ENCODE measurements around the gene PPM1M.
"Not testable (repeated sequence)": the region's sequence is repeated elsewhere in the genome, so short reads cannot be mapped to it uniquely, and the experiment has no call there.

The PPM1M gene

DNA sequence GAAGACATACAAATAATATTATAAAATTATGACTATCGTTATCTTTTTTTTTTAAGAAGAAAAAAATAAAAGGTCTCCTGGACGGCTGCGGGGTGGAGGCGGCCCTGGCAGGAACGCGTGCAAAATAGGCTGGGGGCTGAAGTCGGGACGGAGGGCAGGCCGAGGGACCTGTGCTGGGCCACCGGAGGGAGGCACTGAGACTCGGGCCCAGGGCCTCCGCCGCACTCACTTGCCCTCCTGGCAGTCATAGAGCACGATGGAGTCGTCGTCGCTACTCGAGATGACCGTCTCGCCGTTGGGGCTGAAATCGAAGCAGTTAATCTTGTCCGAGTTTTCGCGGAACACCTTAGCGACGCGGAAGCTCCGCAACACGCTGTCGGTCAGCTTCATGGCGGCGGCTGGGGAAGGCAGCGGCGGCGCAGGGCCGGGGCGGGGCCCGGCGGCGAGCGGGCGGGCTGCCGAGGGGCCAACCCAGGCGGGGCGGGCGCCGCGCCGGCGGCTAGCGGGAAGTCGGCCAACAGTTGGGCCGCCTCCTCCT, 32.5 kb downstream of the PPM1M start:
- DNase-seq (ENCODE audit: low spot score) = no peak

DNA sequence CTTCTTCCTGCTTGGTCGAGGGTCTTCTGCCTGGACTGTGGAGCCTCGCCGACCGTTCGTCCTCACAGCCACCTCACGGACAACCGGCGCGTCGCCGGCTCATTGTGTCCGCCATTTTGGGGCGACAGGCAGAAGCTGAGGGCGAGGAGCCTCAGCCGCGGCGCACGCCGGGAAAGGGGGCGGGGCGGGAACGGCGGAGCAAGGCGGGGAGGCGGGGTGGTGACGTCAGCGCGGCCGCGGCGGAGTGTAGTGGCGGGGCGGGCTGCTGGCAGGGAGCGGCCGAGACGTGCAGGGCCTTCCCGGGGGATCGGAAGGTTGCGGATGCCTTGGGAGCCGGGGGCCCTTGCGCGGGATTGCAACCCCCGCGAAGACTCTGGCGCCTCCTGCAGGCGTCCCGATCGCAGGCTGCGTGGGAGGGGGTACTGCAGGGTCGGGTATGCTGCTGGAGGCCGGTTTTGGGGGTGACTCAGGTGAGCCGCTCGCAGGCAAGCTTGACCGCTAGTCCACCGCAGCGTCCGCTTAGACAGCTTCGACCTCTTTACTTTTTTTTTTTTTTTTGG, 33.0 kb downstream of the PPM1M start, which contains the start of gene WDR82:
TSS of gene WDR82 (minus strand) at position 140 of the 560 bp plus-strand sequence. CDS start 288 bp downstream, outside the sequence.
- peak; percentile 99 for DNase-seq (ENCODE audit: low spot score)

- no peak for DNase-seq (ENCODE audit: low spot score)
Measured at GRCh38 chr3:52279596-52279995, 34.0 kb downstream of the PPM1M start.

GRCh38 chr3:52280050-52280461, 34.5 kb downstream of the PPM1M start:
- no peak for DNase-seq (ENCODE audit: low spot score)

DNA sequence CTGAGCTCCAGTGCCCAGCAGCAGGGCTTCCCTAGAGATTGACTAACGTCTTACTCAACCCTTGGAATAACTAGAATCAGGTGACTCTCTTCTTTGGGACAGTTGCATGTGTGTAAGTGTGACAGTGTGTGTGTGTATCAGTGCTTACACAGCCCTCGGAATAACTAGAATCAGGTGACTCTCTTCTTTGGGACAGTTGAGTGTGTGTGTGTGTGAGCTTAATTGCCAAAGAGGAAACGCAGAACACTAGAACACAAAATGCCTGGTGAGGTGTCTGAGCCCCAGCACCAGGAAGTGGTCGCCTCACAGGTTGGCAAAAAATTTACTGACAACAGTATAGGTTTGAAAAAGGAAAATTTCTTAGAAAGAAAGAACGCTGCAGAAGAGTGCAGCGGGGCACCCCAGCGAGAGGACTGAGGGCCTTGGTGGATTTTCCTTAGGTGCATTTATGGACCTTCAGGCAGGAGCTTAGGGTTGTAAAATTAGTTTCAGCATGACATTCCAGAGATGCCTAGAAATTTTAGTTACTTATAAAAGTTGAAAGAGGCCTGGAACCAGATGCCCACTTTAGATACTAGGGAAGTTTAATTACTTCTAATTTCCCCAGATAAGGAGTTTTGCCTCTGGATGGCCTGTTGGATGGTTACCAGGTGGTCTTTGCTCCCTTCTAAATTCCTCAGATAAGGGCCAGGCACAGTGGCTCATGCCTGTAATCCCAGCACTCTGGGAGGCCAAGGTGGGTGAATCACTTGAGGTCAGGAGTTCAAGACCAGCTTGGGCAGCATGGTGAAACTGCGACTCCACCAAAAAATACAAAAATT, 36.6 kb downstream of the PPM1M start:
- DNase-seq (ENCODE audit: low spot score) = no peak

GRCh38 chr3:52283306-52283705, 37.7 kb downstream of the PPM1M start:
- DNase-seq (ENCODE audit: low spot score) = no peak

GRCh38 chr3:52284051-52284450, 38.5 kb downstream of the PPM1M start:
- not testable (repeated sequence) for DNase-seq (ENCODE audit: low spot score)

GRCh38 chr3:52286777-52287110, 41.2 kb downstream of the PPM1M start:
- DNase-seq (ENCODE audit: low spot score) = peak; percentile 43

DNA sequence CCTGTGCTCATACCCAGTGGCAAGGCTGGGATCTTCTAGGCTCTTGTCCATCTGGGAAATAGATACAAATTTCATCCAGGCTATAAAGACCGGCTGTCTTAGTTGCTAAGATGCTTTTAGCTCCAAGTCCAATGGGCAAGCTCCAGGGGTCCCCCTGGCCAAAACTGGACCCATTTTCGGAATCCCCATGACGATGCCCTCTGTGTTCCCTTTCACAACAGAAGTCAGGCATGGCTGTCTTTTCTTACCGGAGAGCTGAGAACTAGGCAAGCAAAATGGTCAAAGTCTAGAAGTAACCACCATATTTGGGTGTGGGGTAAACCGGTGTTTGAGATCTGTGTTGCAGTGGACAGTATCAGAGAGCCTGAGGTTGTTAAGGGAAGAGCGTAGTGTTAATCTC, 43.1 kb downstream of the PPM1M start:
- DNase-seq (ENCODE audit: low spot score) = peak; percentile 32

- peak; percentile 37 for DNase-seq (ENCODE audit: low spot score)
Measured at GRCh38 chr3:52289338-52289746, 43.8 kb downstream of the PPM1M start.

DNA sequence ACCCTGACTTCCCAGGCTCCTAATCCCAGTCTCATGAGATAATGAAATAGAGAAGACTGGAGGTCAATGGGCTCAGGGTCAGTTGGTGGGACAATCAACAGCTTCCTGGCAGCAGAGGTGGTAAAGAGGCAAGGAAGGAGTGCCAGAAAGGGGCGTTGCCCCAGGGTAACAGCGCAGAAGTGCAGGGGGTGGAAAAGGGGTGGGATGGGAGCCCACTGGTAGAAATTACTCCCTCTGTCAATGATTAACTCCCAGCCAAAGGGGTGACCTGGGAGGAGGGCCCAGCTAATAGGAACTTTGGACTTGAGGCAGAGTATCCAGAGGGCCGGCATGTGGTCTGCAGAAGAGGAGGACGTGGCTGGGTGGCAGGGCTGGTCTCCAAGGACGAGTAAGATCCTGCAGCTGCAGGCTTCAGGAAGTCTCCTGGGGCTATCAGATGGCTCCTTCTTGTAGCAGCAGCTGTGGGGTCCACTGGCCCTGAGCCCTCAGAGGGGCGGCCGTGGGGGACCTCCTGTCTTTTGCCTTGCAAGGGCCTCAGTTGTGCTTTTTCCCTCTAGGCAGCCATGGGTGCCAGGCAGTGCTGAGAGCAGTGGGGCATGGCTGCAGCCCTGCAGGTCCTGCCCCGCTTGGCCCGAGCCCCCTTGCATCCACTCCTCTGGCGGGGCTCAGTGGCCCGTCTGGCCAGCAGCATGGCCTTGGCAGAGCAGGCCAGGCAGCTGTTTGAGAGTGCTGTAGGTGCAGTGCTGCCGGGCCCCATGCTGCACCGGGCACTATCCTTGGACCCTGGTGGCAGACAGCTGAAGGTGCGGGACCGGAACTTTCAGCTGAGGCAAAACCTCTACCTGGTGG, 44.4 kb downstream of the PPM1M start:
- DNase-seq (ENCODE audit: low spot score) = no peak

DNA sequence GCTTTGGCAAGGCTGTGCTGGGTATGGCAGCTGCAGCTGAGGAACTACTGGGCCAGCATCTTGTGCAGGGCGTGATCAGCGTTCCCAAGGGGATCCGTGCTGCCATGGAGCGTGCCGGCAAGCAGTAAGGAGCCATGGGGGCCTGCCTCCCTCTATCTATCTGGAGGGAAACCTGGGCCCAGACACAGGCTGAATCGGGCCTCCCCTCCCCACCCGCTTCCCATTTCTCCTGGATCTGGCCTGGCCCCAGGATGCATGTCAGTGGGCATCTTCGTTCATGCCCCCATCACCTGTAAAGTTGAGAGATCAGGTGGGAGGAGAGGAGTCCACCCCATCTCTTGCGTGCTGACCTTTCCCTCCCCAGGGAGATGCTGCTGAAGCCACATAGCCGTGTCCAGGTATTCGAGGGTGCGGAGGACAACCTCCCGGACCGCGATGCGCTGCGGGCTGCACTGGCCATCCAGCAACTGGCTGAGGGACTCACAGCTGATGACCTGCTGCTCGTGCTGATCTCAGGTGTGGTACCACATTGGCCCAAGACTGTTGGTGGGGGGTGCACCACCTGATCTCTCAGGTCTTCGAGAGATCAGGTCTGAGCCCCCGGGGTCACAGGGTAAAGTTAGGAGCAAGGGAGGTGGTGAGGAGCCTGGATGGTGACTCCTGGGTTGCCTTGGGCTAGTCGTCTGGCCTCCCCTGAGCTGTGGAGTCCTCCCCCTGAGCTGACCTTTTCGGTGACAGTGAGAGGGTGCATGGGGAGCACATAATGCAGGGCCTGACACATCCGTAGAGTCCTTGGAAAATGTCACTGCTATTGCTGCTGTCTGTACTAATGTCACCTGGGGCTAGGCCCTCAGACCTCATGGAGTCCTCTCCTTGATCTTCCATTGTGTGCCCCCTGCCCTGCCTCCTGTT, 45.3 kb downstream of the PPM1M start:
- DNase-seq (ENCODE audit: low spot score) = no peak

DNA sequence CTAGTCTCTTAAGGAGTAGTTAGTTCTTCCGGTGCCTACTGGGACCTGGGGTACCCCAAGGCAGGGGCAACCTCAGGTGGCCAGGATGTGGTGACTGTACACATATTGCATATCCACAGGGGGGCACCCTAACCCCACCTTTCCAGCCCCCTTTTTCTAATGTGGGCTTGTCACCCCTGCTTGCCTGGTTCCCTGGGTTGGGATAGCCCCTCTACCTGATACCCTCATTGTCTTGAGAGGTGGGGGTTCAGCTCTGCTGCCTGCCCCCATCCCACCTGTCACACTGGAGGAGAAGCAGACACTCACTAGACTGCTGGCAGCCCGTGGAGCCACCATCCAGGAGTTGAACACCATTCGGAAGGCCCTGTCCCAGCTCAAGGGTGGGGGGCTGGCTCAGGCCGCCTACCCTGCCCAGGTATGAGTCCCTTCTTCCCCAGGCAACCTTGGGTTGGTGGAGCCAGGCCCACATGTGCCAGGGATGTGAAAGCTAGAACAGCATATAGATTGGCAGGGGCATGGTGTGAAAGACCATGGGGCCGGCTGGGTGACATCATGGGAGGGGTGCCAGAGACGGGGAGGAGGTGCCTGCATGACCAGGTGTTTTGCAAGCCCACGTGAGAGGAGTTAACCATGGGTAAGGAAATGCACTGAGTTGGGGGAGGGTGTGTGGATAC, 46.1 kb downstream of the PPM1M start:
- no peak for DNase-seq (ENCODE audit: low spot score)

DNA sequence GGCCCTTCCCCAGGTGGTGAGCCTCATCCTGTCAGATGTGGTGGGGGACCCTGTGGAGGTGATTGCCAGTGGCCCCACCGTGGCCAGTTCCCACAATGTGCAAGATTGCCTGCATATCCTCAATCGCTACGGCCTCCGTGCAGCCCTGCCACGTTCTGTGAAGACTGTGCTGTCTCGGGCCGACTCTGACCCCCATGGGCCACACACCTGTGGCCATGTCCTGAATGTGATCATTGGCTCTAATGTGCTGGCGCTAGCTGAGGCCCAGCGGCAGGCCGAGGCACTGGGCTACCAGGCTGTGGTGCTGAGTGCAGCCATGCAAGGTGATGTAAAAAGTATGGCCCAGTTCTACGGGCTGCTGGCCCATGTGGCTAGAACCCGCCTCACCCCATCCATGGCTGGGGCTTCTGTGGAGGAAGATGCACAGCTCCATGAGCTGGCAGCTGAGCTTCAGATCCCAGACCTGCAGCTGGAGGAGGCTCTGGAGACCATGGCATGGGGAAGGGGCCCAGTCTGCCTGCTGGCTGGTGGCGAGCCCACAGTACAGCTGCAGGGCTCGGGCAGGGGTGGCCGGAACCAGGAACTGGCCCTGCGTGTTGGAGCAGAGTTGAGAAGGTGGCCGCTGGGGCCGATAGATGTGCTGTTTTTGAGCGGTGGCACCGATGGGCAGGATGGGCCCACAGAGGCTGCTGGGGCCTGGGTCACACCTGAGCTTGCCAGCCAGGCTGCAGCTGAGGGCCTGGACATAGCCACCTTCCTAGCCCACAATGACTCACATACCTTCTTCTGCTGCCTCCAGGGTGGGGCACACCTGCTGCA, 46.9 kb downstream of the PPM1M start:
- DNase-seq (ENCODE audit: low spot score) = no peak

DNA sequence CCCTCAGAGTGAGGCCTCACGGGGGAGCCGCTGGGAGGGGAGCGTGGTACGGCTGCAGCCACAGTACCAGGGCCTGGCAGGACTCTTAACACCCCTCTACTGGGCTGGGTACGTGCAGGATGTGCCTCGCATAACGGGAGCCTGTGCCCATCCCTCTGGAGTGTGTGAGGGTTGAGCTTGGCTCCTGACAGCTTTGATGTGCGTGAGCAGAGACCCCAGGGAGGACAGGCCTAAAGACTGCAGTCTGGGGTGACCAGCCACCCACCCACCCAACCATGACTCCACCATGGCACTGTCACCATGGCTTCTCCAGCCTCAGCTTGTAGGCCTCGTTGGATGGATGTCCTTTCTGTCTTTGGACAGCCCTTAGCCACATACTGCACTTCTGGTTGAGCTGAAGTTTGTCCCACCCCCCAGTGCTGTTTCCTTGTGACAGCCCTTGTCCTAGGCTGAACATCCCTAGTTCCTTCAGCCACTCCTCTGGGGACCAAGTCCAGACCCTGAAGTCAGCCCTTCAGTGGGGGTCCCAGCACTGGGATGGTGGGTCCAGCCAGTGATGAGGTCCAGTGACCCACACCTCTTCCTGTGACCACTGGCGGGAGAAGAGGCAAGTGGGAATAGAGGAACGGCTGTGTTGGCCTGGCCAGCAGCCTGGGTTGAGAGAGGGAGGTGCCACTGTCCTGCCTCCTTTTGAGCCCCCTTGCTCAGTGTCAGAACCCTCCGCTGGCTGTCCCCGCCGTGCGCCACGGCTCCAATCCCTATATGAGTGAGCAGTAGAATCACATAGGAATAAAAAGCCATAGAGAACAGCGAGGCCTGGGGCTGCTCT, 48.1 kb downstream of the PPM1M start:
- no peak for DNase-seq (ENCODE audit: low spot score)

GRCh38 chr3:52294320-52295150, 49.0 kb downstream of the PPM1M start:
- DNase-seq (ENCODE audit: low spot score) = no peak

GRCh38 chr3:52295671-52296208, 50.2 kb downstream of the PPM1M start:
- no peak for DNase-seq (ENCODE audit: low spot score)

Data from ecto neural progenitor cell (in vitro differentiated cells).